WTC11 (cell line): Measurements from ENCODE around the gene LTA. TPM values are rescaled to one million over a fixed set of nuclear protein-coding genes. Genes with fewer than 3 reads are reported as not detected.

Experiments
- ATAC-seq: fragments of 200-7000 bp; cut with Tn5 transposase; 2 replicates; pipeline ENCODE4 v1.10.0; 2021; ENCODE audit warnings: mild to moderate bottlenecking, moderate library complexity
- CTCF ChIA-PET: fragments of 300-600 bp; sonication (Branson Sonifier 250); formaldehyde crosslinking; loops from one replicate; lab custom pipeline; 2021; ENCODE audit warnings: antibody characterized with exemption; lab: Charles Lee
- POLR2A ChIA-PET: fragments of 350-600 bp; sonication (Branson Sonifier 250); formaldehyde crosslinking; loops from one replicate; lab custom pipeline; 2021; ENCODE audit warnings: antibody characterized with exemption; lab: Charles Lee
- DNase-seq: peaks from one replicate; pipeline ENCODE4 v3.0.0; 2021; ENCODE audit warnings: low spot score
- H3K27ac Mint-ChIP-seq: 2 replicates; pipeline ENCODE4 v1.8.0; 2021; ENCODE audit warnings: mixed read lengths
- H3K27me3 Mint-ChIP-seq: 2 replicates; pipeline ENCODE4 v1.8.0; 2021; ENCODE audit warnings: low read depth, mild to moderate bottlenecking, moderate library complexity, mixed read lengths
- H3K36me3 Mint-ChIP-seq: 2 replicates; pipeline ENCODE4 v1.8.0; 2021; ENCODE audit warnings: mixed read lengths
- H3K4me1 Mint-ChIP-seq: 2 replicates; pipeline ENCODE4 v1.8.0; 2022; ENCODE audit warnings: mixed read lengths
- H3K4me3 Mint-ChIP-seq: 2 replicates; pipeline ENCODE4 v1.8.0; 2021; ENCODE audit warnings: mild to moderate bottlenecking, moderate library complexity, mixed read lengths
- H3K9me3 Mint-ChIP-seq: 2 replicates; pipeline ENCODE4 v1.8.0; 2021; ENCODE audit warnings: mixed read lengths
- KAT7 ChIP-seq: sonication (generic); formaldehyde crosslinking; IDR thresholded peaks from 2 replicates; pipeline ENCODE4 v1.8.1; 2023; ENCODE audit warnings: missing genetic modification reagents, mild to moderate bottlenecking, borderline replicate concordance
- NR1H2 ChIP-seq: sonication (generic); formaldehyde crosslinking; IDR thresholded peaks from 2 replicates; pipeline ENCODE4 v1.9.0; 2021; ENCODE audit warnings: mild to moderate bottlenecking, moderate library complexity, missing genetic modification reagents
- OVOL2 ChIP-seq: fragments of 250-450 bp; sonication (Bioruptor Pico); IDR thresholded peaks from 2 replicates; pipeline ENCODE4 v1.9.0; 2021; ENCODE audit warnings: mild to moderate bottlenecking, borderline replicate concordance
- RORB ChIP-seq: fragments of 250-450 bp; sonication (Bioruptor Pico); IDR thresholded peaks from 2 replicates; pipeline ENCODE4 v1.9.0; 2021; ENCODE audit warnings: mild to moderate bottlenecking
- SP1 ChIP-seq: sonication (generic); formaldehyde crosslinking; conservative IDR thresholded peaks from 2 replicates; pipeline ENCODE4 v1.8.1; 2022; ENCODE audit warnings: missing genetic modification reagents
- TCF7 ChIP-seq: sonication (generic); formaldehyde crosslinking; IDR thresholded peaks from 2 replicates; pipeline ENCODE4 v1.8.0; 2022; ENCODE audit warnings: mild to moderate bottlenecking, low read depth, missing genetic modification reagents, moderate library complexity
- TEAD1 ChIP-seq: sonication (generic); formaldehyde crosslinking; IDR thresholded peaks from 2 replicates; pipeline ENCODE4 v1.8.0; 2022; ENCODE audit warnings: mild to moderate bottlenecking, missing genetic modification reagents
- ZNF232 ChIP-seq: sonication (generic); formaldehyde crosslinking; IDR thresholded peaks from 2 replicates; pipeline ENCODE4 v1.8.0; 2022; ENCODE audit warnings: mild to moderate bottlenecking, missing genetic modification reagents
- ZNF317 ChIP-seq: sonication (generic); formaldehyde crosslinking; IDR thresholded peaks from 2 replicates; pipeline ENCODE4 v1.8.1; 2023; ENCODE audit warnings: low read depth, mild to moderate bottlenecking, moderate library complexity, missing genetic modification reagents, borderline replicate concordance
- ZNF423 ChIP-seq: fragments of 250-450 bp; sonication (Bioruptor Pico); IDR thresholded peaks from 2 replicates; pipeline ENCODE4 v2.1.2; 2022; ENCODE audit warnings: mild to moderate bottlenecking, moderate library complexity
- total RNA-seq: library from RNA; stranded (reverse); gene quantifications from 3 replicates; pipeline ENCODE4 v1.2.3, GENCODE V29; 2021
- TF ChIP-seq, protein P1 (sequence below): sonication (generic); formaldehyde crosslinking; IDR thresholded peaks from 2 replicates; pipeline ENCODE4 v1.8.1; 2022; ENCODE audit warnings: low read depth, missing genetic modification reagents, borderline replicate concordance
- TF ChIP-seq, protein P2 (sequence below): fragments of 250-450 bp; sonication (Bioruptor Pico); IDR thresholded peaks from 2 replicates; pipeline ENCODE4 v1.8.0; 2021; ENCODE audit warnings: mild to moderate bottlenecking
- TF ChIP-seq, protein P3 (sequence below): fragments of 250-450 bp; sonication (Bioruptor Pico); IDR thresholded peaks from 2 replicates; pipeline ENCODE4 v1.9.0; 2021; ENCODE audit warnings: mild to moderate bottlenecking
- TF ChIP-seq, protein P4 (sequence below): sonication (generic); formaldehyde crosslinking; IDR thresholded peaks from 2 replicates; pipeline ENCODE4 v1.8.1; 2023; ENCODE audit warnings: mild to moderate bottlenecking, moderate library complexity, missing genetic modification reagents
- TF ChIP-seq, protein P5 (sequence below): fragments of 250-450 bp; sonication (Bioruptor Pico); conservative IDR thresholded peaks from 2 replicates; pipeline ENCODE4 v1.9.0; 2021; ENCODE audit warnings: mild to moderate bottlenecking
- TF ChIP-seq, protein P6 (sequence below): sonication (generic); formaldehyde crosslinking; IDR thresholded peaks from 2 replicates; pipeline ENCODE4 v1.8.1; 2022; ENCODE audit warnings: low read depth, mild to moderate bottlenecking, moderate library complexity, missing genetic modification reagents, borderline replicate concordance

LTA gene
- total RNA-seq, 1 experiment from 2014 or later = 0.46 TPM

DNA sequence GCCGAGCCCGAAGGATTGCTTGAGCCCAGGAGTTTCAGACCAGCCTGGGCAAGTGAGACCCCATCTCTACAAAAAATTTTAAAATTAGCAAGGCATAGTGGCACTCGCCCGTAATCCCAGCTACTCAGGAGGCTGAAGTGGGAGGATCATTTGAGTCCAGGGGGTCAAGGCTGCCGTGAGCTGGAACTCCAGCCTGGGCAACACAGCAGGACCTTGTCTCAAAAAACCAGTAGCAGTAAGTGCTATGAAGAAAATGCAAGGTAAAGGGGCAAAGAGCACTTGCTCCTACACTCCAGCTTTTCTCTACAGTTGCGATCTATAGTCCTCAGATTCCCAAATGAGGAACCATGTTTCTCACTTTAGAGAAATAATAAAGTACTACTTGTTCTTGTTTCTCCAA, 28.4 kb upstream of the LTA start:
- H3K4me3 Mint-ChIP-seq = no peak overlapping the region
- CTCF ChIA-PET = interaction anchor here (4.8 kb wide), 1 partner anchor 55 kb away, joined by 23 read pairs; no protein-coding TSS in a partner anchor
- no peaks in the 10 kb centered on the region for H3K9me3 Mint-ChIP-seq
- no peak for ATAC-seq
- no peak for DNase-seq
- no peaks in the 10 kb centered on the region for H3K27me3 Mint-ChIP-seq
- TF ChIP-seq TCF7 (no peak), ZNF423 (CRISPR knock-in tag) (no peak), OVOL2 (CRISPR knock-in tag) (no peak), NR1H2 (CRISPR knock-in tag) (no peak), SP1 (no peak), ZNF232 (CRISPR knock-in tag) (no peak), KAT7 (CRISPR knock-in tag) (no peak)
- TF ChIP-seq, protein P1, sequence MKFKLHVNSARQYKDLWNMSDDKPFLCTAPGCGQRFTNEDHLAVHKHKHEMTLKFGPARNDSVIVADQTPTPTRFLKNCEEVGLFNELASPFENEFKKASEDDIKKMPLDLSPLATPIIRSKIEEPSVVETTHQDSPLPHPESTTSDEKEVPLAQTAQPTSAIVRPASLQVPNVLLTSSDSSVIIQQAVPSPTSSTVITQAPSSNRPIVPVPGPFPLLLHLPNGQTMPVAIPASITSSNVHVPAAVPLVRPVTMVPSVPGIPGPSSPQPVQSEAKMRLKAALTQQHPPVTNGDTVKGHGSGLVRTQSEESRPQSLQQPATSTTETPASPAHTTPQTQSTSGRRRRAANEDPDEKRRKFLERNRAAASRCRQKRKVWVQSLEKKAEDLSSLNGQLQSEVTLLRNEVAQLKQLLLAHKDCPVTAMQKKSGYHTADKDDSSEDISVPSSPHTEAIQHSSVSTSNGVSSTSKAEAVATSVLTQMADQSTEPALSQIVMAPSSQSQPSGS (CRISPR knock-in tag) = no peak
- TF ChIP-seq, protein P2, sequence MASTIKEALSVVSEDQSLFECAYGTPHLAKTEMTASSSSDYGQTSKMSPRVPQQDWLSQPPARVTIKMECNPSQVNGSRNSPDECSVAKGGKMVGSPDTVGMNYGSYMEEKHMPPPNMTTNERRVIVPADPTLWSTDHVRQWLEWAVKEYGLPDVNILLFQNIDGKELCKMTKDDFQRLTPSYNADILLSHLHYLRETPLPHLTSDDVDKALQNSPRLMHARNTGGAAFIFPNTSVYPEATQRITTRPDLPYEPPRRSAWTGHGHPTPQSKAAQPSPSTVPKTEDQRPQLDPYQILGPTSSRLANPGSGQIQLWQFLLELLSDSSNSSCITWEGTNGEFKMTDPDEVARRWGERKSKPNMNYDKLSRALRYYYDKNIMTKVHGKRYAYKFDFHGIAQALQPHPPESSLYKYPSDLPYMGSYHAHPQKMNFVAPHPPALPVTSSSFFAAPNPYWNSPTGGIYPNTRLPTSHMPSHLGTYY (CRISPR knock-in tag) = no peak
- TF ChIP-seq, protein P3, sequence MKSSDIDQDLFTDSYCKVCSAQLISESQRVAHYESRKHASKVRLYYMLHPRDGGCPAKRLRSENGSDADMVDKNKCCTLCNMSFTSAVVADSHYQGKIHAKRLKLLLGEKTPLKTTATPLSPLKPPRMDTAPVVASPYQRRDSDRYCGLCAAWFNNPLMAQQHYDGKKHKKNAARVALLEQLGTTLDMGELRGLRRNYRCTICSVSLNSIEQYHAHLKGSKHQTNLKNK (CRISPR knock-in tag) = no peak
- TF ChIP-seq, protein P4, sequence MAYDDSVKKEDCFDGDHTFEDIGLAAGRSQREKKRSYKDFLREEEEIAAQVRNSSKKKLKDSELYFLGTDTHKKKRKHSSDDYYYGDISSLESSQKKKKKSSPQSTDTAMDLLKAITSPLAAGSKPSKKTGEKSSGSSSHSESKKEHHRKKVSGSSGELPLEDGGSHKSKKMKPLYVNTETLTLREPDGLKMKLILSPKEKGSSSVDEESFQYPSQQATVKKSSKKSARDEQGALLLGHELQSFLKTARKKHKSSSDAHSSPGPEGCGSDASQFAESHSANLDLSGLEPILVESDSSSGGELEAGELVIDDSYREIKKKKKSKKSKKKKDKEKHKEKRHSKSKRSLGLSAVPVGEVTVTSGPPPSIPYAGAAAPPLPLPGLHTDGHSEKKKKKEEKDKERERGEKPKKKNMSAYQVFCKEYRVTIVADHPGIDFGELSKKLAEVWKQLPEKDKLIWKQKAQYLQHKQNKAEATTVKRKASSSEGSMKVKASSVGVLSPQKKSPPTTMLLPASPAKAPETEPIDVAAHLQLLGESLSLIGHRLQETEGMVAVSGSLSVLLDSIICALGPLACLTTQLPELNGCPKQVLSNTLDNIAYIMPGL (CRISPR knock-in tag) = no peak
- TF ChIP-seq, protein P5, sequence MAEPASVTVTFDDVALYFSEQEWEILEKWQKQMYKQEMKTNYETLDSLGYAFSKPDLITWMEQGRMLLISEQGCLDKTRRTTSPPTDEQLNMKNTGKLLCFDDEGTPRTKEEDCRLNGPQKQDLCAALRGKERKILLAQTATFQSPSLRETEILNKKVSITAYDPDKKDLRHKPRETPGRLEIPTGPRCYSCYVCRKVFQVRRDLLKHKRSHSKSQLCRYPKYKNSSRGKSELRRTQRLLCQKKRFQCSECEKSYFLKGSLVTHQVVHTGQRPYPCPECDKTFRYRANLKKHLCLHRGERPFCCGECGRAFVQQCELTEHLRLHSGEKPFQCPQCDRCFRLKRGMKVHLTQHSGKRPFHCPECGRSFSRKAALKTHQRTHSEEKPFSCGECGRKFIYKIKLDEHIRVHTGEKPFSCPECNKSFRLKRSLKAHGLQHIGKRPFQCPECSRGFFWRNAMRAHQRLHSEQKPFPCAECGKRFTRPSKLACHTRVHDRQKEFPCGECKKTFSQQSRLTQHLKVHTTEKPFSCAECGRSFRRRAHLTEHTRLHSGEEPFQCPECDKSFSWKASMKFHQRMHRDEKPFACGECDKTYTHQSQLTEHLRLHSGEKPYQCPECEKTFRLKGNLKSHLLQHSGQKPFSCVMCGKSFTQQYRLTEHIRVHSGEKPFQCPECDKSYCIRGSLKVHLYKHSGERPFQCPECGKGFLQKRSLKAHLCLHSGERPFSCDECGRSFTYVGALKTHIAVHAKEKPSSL (CRISPR knock-in tag) = no peak
- no peak overlapping the region for H3K27ac Mint-ChIP-seq
- H3K36me3 Mint-ChIP-seq = peaks cover 29% of the 10 kb centered on the region
- POLR2A ChIA-PET = no interaction called here
- peaks cover 41% of the 10 kb centered on the region for H3K4me1 Mint-ChIP-seq

DNA sequence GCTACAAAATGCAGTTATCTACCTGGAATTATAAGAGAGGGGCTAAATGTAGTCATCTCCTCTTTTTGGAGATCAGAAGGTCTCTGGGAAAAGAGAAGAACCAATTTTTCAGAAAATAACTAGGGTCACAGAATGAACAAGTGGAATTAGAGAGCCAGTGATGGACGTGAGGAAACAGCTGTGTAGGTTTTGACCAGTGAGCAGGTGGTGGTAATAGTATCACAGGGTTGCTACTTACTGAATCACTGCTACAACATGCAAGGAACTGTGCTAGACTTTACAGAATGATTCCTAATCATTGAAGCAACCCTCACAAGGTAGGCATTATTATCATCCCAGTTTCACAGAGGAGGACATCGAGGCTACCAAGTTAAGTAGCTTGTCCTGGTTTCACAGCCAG, 27.4 kb upstream of the LTA start:
- no peaks in the 10 kb centered on the region for H3K9me3 Mint-ChIP-seq
- no peak overlapping the region; the same call in 1 of the 2 replicates for H3K4me3 Mint-ChIP-seq
- CTCF ChIA-PET = interaction anchor here (4.8 to 7.2 kb wide), 2 partner anchors 53 to 54 kb away, joined by 23 to 319 read pairs; partner anchors contain the start of gene NCR3
- ATAC-seq (no peak), DNase-seq (no peak)
- peaks cover 31% of the 10 kb centered on the region for H3K4me1 Mint-ChIP-seq
- no peaks in the 10 kb centered on the region for H3K27me3 Mint-ChIP-seq
- POLR2A ChIA-PET = no interaction called here
- H3K36me3 Mint-ChIP-seq = peaks cover 28% of the 10 kb centered on the region
- TF ChIP-seq OVOL2 (CRISPR knock-in tag) (no peak), ZNF317 (CRISPR knock-in tag) (no peak), RORB (CRISPR knock-in tag) (no peak), TEAD1 (no peak)
- TF ChIP-seq, protein P6, sequence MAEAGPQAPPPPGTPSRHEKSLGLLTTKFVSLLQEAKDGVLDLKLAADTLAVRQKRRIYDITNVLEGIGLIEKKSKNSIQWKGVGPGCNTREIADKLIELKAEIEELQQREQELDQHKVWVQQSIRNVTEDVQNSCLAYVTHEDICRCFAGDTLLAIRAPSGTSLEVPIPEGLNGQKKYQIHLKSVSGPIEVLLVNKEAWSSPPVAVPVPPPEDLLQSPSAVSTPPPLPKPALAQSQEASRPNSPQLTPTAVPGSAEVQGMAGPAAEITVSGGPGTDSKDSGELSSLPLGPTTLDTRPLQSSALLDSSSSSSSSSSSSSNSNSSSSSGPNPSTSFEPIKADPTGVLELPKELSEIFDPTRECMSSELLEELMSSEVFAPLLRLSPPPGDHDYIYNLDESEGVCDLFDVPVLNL (CRISPR knock-in tag) = no peak
- no peak overlapping the region for H3K27ac Mint-ChIP-seq
